NCI-H1417 treated with DMSO at 0.1 percent for 48 hours (cell line): ENCODE results near the gene ATP10A.

Experiments
- DNase-seq: peaks from one replicate; lab custom pipeline; 2025; lab: John Stamatoyannopoulos, UW

ATP10A gene

DNA sequence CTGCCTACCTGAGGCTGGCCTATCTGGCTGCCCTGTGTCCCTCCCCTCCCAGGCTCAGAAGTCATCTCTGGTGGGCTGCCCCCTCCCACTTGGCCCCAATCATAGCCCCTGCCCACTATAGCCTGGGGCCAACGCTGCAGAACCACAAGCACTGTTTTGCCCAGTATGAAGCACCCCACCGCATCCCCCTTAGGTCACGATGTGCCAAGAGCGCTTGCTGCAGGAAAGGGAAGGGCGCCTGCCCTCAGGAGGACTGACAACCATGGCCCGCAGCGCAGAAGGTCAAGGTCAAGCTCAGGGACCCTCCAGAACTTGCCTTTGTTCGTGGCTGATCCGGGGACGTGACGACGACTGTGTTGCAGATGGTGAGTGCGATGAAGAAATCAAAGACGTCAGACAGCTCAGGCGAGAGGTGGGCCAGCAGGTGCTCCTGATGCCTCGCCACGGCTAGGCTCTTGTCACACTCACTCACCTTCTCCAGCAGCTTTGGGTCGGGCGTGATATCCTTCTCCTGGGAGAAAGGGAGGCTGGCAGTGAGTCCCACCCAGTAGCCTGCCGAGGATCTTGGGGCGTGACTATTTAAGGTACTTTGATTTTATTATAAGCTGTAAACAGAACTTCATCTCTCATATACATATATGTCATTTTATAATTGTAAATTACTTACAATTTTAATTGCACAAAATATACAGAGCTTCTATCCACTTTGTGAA lies 146.6 kb downstream of the ATP10A start:
- no peak for DNase-seq

DNA sequence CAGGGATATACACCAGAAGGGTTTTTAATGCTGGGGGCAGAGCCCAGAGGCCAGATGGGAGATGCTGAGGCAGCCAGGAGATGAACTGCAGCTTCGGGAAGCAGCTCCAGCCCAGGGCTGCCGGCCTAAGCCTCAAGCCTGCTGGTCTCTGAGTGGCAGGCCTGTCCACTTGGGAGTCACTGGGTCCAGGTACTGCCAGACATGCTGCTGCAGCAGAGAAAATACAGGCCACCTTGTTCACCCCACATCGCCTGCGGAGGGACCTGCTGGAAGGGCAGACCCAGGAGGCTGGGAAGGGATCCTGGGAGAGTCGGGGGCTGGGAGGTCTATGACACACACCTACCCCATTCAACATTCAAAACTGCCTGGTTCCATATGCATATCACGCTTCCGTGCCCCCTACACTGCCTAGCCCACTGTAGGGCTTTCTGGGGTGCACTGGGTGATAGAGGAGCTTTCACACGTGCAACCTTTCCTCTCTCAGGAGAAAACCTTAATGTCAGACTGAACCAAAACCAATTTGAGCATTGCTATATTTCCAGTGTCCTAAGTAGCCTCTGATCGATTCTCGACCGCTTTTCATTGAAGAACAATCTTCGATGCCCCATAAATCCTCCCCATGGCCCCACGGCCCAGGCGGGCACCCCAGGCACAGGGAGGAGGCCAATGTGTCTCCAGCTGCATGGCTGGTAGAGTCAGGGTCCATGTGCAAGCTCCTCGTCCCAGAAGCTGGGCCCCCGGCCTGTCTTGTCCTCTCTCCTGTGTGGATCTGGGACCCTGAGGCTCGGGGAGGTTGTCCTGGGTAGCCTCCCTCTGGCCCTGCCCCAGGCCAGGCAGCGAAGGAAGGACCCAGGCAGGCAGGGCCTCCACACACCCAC lies 147.4 kb downstream of the ATP10A start:
- no peak for DNase-seq

DNA sequence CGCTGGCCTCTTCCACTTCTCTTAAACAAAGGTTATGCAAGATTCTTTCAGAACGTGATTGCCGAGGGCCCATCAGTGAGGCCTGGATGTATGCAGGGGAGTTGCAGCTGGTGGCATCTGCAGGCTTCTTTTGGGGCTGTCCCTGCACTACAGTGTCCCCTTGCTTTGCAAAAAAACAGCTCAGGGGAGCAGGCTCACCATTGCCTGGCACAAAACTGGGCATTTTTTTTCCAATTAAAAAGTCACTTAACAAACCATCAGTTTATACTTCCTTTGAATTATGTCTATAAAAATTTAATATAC lies 148.6 kb downstream of the ATP10A start:
- no peak for DNase-seq

DNA sequence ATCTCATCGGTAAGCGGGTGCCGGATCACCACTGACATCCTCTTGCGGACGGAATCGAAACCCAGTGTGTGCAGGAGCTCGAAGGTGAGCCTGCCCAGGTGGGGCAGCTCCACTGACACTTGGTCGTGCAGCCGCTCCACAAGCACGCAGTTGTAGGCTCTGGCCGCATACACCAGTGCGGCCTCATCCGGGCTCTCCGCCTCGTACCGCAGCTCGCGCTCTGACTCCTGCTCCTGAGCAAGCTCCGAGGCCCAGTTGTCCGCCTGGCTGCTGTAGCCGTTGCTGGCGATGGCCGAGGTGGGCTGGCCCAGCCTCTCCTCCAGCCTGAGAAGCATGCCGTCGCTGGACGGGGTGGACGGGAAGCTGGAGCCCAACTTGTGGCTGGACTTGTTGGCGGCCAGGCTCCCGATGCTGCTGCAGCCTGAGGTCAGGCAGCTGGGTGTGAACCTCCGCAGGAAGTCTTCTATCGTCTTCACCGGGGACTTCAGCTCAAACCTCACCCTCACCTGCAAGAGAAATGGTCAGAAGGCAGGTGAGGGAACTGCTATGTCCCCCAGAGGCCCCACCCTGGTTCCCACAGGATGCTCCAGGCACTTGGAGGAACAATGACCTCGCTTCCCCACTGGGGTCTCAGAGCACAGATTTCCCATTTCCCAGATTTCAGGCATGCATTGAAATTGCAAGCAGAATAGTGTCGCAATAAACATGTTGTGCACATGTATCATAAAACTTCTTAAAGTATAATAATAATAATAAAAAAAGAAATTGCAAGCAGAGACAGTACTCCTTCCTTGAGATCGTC lies 149.2 kb downstream of the ATP10A start:
- no peak for DNase-seq

DNA sequence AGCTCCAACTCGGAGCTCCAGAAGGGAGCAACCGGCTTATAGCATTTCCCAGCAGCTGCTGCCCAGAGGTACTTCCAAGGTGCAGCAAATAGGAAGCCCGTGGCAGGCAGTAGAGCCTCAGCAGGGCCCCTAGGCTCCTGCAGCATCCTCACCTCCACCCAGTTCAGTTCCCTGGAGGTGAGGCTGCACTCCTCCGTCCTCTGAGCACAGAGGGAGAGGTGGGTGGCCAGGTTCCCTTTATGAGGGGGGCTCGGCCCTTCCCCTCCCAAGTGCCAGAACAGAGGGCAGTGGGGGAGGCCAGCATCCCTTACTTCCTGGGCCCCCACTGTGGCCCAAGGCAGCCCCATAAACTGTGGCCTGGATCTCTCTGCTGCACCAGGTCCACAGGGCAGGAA lies 150.2 kb downstream of the ATP10A start:
- DNase-seq, result no peak

DNA sequence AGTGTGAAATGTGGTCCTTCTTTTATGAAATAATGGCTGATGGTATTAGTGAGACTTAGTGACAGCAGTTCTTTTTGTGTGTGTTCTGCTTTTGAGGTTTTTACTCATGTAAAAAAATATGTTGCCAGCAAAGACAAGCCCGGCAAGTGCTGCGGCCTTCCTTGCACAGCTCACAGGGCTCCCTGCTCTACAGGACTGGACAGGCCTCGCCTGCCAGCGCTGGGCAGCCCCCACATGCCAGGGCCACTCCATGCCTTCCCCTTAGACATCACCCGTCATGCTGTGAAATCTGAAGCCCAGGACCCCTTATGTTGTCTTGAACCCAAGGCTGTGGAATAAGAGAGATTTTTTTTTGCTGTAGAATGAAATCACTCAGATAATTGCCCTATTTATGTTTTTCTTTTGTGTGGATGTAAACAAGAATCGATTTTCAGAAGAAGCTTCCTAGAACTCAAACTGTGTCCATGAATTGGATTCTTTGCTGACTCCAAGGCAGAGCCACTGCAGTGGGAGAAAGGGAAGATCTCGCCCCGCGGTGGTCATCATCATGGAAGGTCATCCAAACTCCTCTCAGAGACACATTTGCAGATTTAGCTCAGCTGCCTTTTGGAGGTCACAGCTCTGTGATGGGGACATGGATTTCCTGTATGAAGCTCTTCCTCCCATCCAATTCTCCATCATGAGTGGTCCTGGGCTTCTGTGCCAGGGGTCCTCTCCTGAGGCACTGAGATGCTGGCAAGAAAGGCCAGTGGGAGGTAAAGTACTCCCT lies 150.8 kb downstream of the ATP10A start:
- no peak for DNase-seq

DNA sequence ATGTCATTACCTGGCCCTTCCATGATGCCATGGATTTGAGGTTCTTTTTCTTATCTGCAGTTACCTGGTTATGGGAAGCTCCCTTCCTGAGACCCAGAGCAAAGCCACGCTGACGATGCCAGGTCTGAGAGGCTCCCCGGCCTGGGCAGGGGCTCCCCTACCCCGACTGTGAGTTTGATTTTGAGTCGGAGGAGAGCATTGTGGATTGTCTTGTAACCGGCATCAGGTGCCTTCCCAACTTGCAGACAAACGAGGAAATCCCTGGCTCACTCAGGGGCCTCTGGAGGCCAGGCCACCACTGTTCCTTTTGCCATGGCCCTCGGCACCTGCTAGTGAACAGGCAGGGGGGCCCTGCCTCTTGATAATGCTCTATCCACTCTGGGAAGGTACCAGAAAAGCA lies 151.4 kb downstream of the ATP10A start:
- no peak for DNase-seq

DNA sequence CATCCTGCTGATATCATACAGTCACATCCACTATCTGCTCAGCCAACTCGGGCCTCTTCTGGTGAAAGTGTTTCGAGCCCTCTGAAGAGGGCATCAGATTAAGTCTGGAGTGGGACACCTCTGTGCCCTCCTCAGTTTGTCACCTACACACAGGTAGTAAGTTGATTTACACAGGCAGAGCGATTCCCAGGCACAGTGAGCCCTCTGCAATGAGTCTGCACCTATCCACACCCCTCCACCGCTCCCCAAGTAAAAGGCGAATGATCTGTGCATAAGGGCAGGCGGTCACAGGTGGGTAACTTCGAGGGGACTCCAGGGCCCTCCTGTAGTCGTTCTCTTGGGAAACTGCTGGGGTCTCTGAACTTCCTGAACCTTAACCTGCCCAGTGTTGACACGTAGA lies 152.0 kb downstream of the ATP10A start:
- no peak for DNase-seq

DNA sequence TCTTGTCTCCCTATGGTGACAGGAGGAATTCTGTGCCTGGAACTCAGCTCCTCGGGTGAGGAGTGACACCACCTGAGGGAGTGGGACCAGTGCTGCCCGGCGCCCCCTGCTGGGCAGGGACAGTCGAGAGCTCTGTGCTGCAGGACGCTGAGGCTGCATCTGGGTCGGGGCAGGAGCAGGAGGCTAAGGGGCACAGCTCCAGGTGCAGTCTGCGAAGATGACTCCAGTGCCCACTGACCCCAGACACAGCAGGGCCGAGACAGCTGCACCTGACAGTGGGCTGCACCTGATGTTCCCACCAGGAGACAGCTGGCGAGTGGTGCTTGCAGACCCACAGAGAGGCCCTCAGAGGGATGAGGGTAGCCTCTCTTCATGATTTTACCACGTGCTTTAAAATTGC lies 152.9 kb downstream of the ATP10A start:
- DNase-seq, result no peak

DNA sequence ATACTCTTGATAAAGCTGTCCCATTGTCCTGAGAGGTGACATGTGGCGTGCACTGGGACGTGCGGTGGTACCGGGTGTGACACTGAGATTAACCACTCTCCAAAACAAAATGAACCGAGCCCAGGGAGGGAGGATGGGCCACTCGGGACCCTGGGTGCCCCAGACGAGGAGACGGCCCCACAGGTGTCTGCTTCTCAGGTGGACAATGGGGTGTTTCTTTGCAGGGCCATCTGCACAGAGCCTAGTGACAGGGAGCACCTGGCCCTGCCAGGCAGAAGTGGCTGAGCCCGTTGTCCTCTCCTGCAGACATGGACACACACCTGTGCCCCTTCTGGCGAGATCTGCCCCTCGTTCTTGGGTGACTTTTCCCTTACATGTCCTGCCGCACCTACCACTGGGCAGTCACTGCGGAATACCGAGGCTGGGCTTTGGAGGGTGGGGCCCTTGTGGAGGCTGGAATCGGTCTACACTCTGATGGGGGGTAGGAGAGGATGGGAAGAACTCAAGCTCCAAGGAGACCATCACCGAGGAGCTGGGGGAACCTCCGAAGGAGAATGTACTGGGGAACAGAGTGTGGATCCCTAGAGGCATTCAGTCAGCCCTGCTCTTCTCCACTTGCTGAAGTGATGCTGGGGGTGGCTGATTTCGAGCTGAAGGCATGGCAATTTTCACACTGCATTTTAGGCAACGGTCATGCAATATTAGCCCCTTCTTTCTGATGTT lies 153.5 kb downstream of the ATP10A start:
- DNase-seq, result no peak

DNA sequence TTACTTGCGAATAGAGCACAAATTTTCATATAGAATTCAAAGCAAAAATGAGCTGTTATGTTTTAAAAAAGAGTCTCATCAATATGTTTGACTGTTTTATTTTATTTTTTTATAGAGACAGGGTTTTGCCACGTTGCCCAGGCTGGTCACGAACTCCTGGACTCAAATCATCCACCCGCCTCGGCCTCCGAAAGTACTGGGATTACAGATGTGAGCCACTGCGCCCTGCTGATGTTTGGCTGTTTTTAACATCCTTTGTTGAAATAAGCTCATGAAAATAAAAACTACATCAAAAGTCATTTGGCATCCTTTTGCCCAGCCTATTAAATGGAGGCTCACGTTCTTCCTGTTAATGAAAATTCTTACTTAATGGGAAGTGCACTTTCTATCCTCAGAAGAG lies 154.7 kb downstream of the ATP10A start:
- no peak for DNase-seq

DNA sequence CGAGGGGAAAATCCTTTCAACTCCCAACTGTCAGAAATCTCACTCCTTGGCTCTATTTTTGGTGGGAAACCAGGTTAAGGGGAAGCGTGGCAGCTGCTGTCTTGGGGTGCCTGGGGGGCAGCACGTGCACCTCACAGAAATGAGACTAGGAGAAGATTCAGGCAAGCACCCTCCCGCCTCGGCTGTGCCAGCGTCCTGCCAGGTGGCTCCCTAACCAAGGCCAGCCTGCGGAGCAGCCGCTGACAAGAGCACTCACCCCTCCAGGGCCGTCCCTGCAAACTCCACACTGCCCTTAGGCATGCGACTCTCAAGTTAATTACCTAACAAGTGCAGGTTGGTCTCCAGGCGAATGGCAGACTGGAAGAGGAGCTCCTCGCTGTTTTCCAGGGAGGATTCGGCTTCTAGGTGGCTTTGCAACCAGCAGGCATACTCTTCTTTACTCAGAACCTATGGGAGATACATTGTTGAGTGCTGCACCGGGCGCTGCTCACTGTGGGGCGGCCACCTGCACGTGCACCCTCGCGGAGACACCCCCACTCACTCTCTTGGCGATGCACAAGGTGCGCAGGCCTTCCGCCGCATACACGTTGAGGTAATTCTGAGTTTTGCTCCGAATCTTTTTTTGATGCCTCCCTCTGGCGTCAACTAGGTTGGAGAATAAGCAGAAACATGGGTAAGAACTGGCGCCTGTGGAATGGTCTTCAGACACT lies 155.3 kb downstream of the ATP10A start:
- no peak for DNase-seq

DNA sequence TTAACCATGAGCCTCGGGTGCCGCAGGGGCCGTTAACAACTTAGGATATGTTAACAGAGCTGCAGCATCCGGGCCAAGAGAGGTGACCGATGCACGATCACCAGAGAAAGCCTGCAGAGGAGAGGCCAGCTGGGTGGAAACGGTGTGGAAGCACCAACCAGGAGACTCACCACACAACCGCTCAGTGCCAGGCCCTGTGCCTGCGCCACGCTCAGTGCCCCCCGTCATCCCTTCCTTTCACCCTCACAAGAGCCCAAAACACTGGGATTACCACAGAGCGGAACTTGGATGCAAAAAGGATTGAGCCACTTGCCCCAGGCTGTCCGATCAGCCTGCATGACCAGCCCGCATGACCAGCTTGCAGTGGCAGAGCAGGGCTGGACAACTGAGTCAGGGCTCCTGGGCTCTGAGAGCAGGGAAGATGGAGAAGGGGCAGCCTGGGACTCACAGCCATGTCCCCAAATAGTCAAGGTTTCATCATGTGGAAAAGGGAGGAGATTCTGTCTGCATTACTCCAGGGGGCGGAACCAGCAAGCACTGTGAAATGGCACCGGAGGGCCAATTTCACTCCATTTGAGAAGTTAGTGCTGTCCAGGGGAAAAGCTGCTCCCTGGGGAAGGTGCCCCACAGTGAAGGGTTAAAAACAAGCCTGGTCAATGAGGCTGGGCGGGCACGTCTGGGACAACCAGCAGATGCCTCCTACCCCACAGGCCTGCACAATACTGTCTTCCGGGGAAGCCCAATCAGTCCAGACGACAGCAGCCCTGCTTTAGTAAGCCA lies 156.8 kb downstream of the ATP10A start:
- no peak for DNase-seq

DNA sequence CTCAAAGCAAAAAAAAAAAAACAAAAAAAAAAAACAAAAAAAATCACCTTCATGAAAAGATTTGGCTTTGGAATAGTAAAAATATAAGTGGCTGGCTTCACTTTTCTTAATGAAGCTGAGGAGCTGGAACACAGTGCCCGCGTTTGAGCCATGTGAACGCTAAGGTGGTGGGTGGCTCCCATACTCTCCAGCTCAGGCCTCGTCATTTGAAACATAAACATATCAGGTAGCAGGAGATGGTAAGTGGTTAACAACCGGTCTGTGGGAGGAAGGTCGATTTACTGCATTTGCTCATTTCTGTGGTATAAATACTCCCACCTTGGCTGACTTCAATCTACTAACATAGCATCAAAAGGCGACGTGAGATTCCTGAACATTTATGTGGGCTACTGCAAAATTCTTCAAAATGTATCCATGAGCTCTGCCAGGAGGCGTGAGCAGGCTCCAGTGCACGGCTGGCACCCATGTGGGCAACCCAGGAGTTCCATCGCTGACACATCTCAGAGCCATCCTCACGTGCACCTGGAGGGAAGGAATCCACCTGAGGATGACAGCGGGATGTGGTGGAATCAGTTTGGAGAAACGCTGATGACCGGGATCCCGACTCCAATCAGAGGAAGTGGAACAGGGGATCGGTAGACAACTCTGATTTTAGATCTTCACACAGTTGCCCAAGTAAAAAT lies 157.6 kb downstream of the ATP10A start:
- DNase-seq, result no peak

DNA sequence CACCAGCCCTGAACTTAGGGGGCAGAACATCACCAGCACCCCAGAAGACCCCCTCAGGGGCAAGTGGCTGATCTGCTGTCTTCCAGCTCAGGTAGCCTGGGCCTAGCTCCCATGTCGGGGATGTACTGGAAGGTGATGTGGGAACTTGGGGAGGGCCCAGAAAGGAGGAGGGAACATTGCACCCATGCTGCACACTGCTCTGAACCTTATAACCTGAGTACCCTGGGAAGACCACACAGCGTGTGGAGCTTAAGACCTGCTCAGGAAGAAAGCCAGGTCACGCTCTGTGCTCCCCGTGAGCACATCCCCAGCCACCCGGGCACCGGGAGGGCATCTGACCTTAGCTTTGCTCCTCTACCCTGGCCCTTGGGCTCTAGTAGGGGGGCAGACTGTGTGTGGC lies 159.4 kb downstream of the ATP10A start:
- no peak for DNase-seq

DNA sequence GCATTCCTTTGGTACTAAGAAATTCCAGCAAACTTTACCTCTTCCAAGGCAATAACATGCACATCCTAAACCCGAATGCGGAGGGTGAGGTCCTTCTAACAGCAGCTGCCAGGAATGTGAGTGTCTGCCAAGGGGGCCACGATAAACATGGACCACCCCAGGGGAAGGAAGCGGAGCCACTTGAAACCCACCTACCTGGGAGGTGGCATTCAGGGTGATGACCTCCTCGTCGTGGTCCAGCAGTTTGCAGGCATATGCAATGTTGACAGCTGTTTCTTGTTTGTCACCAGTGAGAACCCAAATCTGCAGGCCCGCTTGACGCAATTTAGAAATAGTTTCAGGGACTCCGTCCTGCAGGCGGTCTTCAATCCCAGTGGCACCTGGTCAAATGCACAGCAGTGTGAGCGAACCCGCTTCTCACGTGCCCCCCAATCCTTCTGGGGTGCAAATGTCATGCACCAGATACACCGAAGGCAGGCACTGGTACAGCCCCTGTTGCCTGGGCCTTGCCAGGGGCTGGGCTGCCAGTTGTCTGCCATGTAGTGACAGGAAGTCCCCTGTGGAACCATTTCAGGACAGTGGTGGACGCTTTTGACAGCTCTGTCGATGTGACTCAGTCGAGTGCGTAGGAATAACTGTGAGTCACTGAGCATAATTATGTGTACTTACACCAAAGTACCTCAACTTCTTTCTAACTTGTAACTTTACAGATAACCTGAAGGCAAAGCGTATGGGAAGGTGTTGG lies 161.2 kb downstream of the ATP10A start:
- DNase-seq, result no peak

DNA sequence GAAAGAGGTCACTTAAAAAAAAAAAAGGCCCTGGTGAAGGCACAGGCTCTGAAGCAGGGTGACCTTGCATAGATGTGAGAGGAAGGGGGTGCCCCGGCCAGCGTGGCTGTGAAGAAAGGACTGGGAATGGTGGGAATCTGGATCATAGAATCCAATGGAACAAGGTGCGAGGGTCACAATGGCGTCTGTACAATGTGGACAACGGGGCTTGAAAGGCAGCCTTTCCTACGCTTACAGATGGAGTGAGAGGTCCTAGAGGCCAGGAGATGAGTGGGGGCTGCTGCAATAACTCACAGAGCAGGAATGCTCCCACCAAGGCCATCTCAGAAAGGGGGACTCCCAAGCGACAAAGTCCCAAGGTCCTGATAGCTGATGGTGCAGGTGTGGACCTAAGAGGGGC lies 162.2 kb downstream of the ATP10A start:
- no peak for DNase-seq

DNA sequence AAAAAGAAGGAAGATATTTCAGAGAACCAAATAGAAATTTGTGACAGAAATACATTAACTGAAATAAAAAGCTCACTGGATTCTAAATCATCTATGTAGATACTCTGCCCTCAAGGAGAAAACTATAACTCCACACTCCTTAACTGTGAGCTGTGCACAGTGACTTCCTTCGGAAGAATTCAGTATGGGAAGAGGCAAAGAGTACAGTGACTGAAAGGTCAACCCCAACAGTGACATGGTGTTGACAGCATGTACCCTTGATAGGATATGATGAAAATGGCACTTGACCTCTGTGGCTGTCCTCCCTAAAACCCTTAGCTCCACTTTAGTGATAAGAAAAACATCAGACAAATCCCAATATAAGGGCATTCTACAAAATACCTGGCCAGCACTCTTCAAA lies 165.5 kb downstream of the ATP10A start:
- no peak for DNase-seq
